Lower lobe of right lung (tissue), 2 donors: ENCODE measurements around the gene SIVA1. TPM values are rescaled to one million over a fixed set of nuclear protein-coding genes. Genes with fewer than 3 reads are reported as not detected.

Experiments used
- ATAC-seq, 2 donors: fragments of 200-7000 bp; cut with Tn5 transposase; one replicate each; pipeline ENCODE4 v1.9.1; 2020 to 2022; ENCODE audit warnings: mild to moderate bottlenecking in 2 of 2, moderate library complexity in 2 of 2
- DNase-seq: peaks from one replicate; pipeline ENCODE4 v3.0.0-alpha.2; 2020
- H3K27ac ChIP-seq: fragments of 200-600 bp; one replicate; pipeline ENCODE4 v1.8.0; 2022
- H3K27me3 ChIP-seq: fragments of 200-600 bp; one replicate; pipeline ENCODE4 v1.8.0; 2022; ENCODE audit warnings: low read depth
- H3K36me3 ChIP-seq: fragments of 200-600 bp; one replicate; pipeline ENCODE4 v1.8.0; 2022; ENCODE audit warnings: mild to moderate bottlenecking
- H3K4me1 ChIP-seq: fragments of 200-600 bp; one replicate; pipeline ENCODE4 v1.8.0; 2022
- H3K4me3 ChIP-seq: fragments of 200-600 bp; one replicate; pipeline ENCODE4 v1.8.0; 2022; ENCODE audit warnings: mild to moderate bottlenecking
- H3K9me3 ChIP-seq: fragments of 200-600 bp; one replicate; pipeline ENCODE4 v1.8.0; 2022
- CTCF ChIP-seq: fragments of 200-600 bp; IDR thresholded peaks from one replicate; pipeline ENCODE4 v1.8.0; 2022; ENCODE audit warnings: antibody characterized with exemption, mild to moderate bottlenecking
- intact Hi-C: fragments of 100-400 bp; cut with DNase I; formaldehyde crosslinking; loops from one replicate; pipeline ENCODE4 v1.11.0; 2022
- total RNA-seq: library from RNA; stranded (reverse); fragmentation: NEBNext Ultra II Directional; extraction: Animal tissue kit (Norgen Biotek cat#: 25700); gene quantifications from one replicate; pipeline ENCODE4 v1.2.1, GENCODE V29; 2021
- donor health status: DM: no; HTN: yes; CAD: no; lungs with severe emphysema.

SIVA1 gene
- total RNA-seq, 1 donor from 2014 or later, result 66.3 TPM

- Histone ChIP-seq H3K4me1 (peaks cover 5% of the 10 kb centered on the region), H3K27ac (no peak overlapping the region), H3K27me3 (no peaks in the 10 kb centered on the region), H3K4me3 (no peak overlapping the region), H3K36me3 (peaks cover 79% of the 10 kb centered on the region), H3K9me3 (no peaks in the 10 kb centered on the region)
- DNase-seq (no peak), ATAC-seq (no peak)
- intact Hi-C loops, result no loop called here
- no peak for TF ChIP-seq CTCF
These were observed 39.8 kb upstream of the SIVA1 start for GRCh38 chr14:104712881-104713734.

DNA sequence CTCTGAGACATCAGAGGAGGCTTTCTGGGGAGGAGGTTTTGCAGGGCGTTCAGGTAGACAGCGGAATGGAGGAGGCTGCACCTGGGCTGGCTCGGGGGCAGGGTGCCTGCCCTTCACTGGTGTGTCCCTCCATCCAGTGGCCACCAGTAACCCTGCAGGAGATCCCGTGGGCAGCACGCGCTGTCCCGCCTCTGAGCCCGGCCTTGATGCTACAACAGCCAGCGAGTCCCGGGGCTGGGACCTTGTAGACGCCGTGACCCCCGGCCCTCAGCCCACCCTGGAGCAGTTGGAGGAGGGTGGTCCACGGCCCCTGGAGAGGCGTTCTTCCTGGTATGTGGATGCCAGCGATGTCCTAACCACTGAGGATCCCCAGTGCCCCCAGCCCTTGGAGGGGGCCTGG, 38.9 kb upstream of the SIVA1 start:
- no peaks in the 10 kb centered on the region for H3K4me1 ChIP-seq
- intact Hi-C loops, result no loop called here
- H3K27ac ChIP-seq, result no peak overlapping the region
- TF ChIP-seq CTCF, result no peak
- DNase-seq (no peak), ATAC-seq (no peak)
- H3K27me3 ChIP-seq, result no peaks in the 10 kb centered on the region
- peaks cover 86% of the 10 kb centered on the region for H3K36me3 ChIP-seq
- no peaks in the 10 kb centered on the region for H3K9me3 ChIP-seq
- H3K4me3 ChIP-seq, result no peak overlapping the region

- no peak for ATAC-seq
- intact Hi-C loops, result no loop called here
- no peak for DNase-seq
- H3K9me3 ChIP-seq, result no peaks in the 10 kb centered on the region
- TF ChIP-seq CTCF, result no peak
- H3K36me3 ChIP-seq, result peaks cover 88% of the 10 kb centered on the region
- no peaks in the 10 kb centered on the region for H3K4me1 ChIP-seq
- H3K27ac ChIP-seq, result no peak overlapping the region
- H3K4me3 ChIP-seq, result no peak overlapping the region
- H3K27me3 ChIP-seq, result no peaks in the 10 kb centered on the region
These were observed 38.3 kb upstream of the SIVA1 start for GRCh38 chr14:104714681-104715080.

GRCh38 chr14:104715416-104715815, 37.5 kb upstream of the SIVA1 start:
- DNase-seq, result no peak
- Histone ChIP-seq H3K9me3 (no peaks in the 10 kb centered on the region), H3K36me3 (peaks cover 86% of the 10 kb centered on the region), H3K27ac (no peak overlapping the region), H3K27me3 (no peaks in the 10 kb centered on the region), H3K4me3 (no peak overlapping the region), H3K4me1 (no peaks in the 10 kb centered on the region)
- intact Hi-C loops, result no loop called here
- no peak for ATAC-seq
- TF ChIP-seq CTCF, result no peak

DNA sequence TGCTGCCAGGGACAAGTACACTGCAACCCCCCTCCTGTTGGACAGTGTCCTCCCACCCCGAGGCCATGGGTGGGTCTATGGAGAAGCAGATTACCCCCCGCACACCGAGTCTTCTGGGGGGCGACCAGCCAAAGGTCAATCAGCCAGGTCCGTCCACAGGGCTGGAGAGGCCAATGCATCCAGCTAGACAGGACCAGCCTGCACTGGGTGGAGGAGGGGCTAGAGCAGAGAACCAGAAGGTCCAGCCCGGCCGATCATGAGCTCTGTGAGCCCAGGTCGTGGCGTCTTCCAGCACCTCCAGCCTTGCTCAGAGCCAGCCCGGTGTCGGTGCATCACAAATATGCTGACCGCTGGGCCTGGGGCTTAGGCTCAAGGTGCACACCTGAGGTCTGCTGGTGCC, 37.1 kb upstream of the SIVA1 start:
- ATAC-seq (no peak), DNase-seq (no peak)
- Histone ChIP-seq H3K27me3 (no peaks in the 10 kb centered on the region), H3K9me3 (no peaks in the 10 kb centered on the region), H3K4me3 (no peak overlapping the region), H3K4me1 (no peaks in the 10 kb centered on the region), H3K27ac (no peak overlapping the region), H3K36me3 (peaks cover 82% of the 10 kb centered on the region)
- intact Hi-C loops, result no loop called here
- no peak for TF ChIP-seq CTCF
